Kidney (tissue), 14 donors: ENCODE measurements around the gene ERC2. TPM values are rescaled to one million over a fixed set of nuclear protein-coding genes. Genes with fewer than 3 reads are reported as not detected.

ENCODE experiments used
- DNase-seq, 5 donors: peaks; one replicate each; pipeline ENCODE4 v3.0.0-alpha.2; 2013 to 2020
- FAIRE-seq: peaks from 2 replicates; lab custom pipeline; 2012; peaks lifted over from hg19 to GRCh38; lab: Jason Lieb, UNC
- H3K27ac ChIP-seq, 2 donors: one replicate each; pipeline ENCODE4 v1.7.0; 2013; ENCODE audit warnings: low read depth in 2 of 2, low read length in 2 of 2, inconsistent platforms in 1 of 2
- H3K27me3 ChIP-seq: one replicate; pipeline ENCODE4 v1.7.1; 2013; ENCODE audit warnings: low read length, inconsistent platforms; ENCODE audit not compliant: control insufficient read depth, insufficient read depth
- H3K36me3 ChIP-seq, 3 donors: one replicate each; pipeline versions ENCODE4 v1.7.0 to v1.7.1; 2013; ENCODE audit warnings: low read length in 3 of 3, control low read depth in 1 of 3, inconsistent platforms in 1 of 3; ENCODE audit not compliant: insufficient read depth in 3 of 3, control insufficient read depth in 2 of 3
- H3K4me1 ChIP-seq, 3 donors: one replicate each; pipeline versions ENCODE4 v1.7.0 to v1.7.1; 2013; ENCODE audit warnings: low read length in 3 of 3, inconsistent platforms in 1 of 3, low read depth in 1 of 3; ENCODE audit not compliant: control insufficient read depth in 2 of 3, insufficient read depth in 2 of 3
- H3K4me3 ChIP-seq, 3 donors: one replicate each; pipeline versions ENCODE4 v1.7.0 to v1.8.1; 2013; ENCODE audit warnings: low read length in 3 of 3, control low read depth in 1 of 3, inconsistent platforms in 1 of 3
- H3K9ac ChIP-seq, 3 donors: one replicate each; pipeline versions ENCODE4 v1.7.0 to v1.7.1; 2013; ENCODE audit warnings: low read length in 3 of 3, control low read depth in 1 of 3, inconsistent platforms in 1 of 3
- H3K9me3 ChIP-seq, 3 donors: one replicate each; pipeline versions ENCODE4 v1.7.0 to v1.7.1; 2013; ENCODE audit warnings: low read length in 3 of 3, control low read depth in 1 of 3, inconsistent platforms in 1 of 3; ENCODE audit not compliant: control insufficient read depth in 2 of 3, insufficient read depth in 1 of 3
- CTCF ChIP-seq: IDR thresholded peaks from 3 replicates; pipeline ENCODE4 v1.5.1; 2012; ENCODE audit warnings: mild to moderate bottlenecking, moderate library complexity, borderline replicate concordance; ENCODE audit not compliant: insufficient read depth; ENCODE audit errors: extremely low read depth
- intact Hi-C: fragments of 100-400 bp; cut with DNase I; formaldehyde crosslinking; loops from one replicate; pipeline ENCODE4 v1.11.1; 2022
- polyA plus RNA-seq: library from polyadenylated mRNA; stranded (reverse); fragments of 350-450 nt; fragmentation: Illumina TruSeq; extraction: RNeasy Lipid Tissue Mini Kit (QIAGEN cat#74804); gene quantifications from one replicate; pipeline ENCODE4 v1.2.3, GENCODE V29; 2014; ENCODE audit warnings: low read depth, low replicate concordance; ENCODE audit not compliant: insufficient read depth
- total RNA-seq: library from RNA; stranded (reverse); fragmentation: NEBNext Ultra II Directional; extraction: Animal tissue kit (Norgen Biotek cat#: 25700); gene quantifications from one replicate; pipeline ENCODE4 v1.2.1, GENCODE V29; 2021
- donor health status: control.
- donor health status: control.
- donor health status: control.
- donor health status: control.
- donor health status: control.
- donor health status: DM: yes; HTN: yes; CAD: no.
- donor health status: Normal renal cell carcinoma (clear cell type).

ERC2 gene
- total and polyA plus RNA-seq, 2 donors from 2014 or later, result 0.92 to 3.8 TPM

GRCh38 chr3:55616803-55617202 lies 851.5 kb downstream of the ERC2 start:
- no peaks in the 10 kb centered on the region for H3K4me1 ChIP-seq
- H3K27me3 ChIP-seq, result no peaks in the 10 kb centered on the region
- no peak overlapping the region for H3K4me3 ChIP-seq
- H3K27ac ChIP-seq, result no peak overlapping the region
- DNase-seq (no peak), FAIRE-seq (no peak)
- no peak overlapping the region for H3K9ac ChIP-seq
- TF ChIP-seq CTCF, result no peak
- intact Hi-C loops, result no loop called here
- no peaks in the 10 kb centered on the region for H3K9me3 ChIP-seq
- H3K36me3 ChIP-seq, result no peaks in the 10 kb centered on the region

- Histone ChIP-seq H3K27me3 (no peaks in the 10 kb centered on the region), H3K27ac (no peak overlapping the region), H3K36me3 (no peaks in the 10 kb centered on the region), H3K9ac (no peak overlapping the region), H3K4me3 (no peak overlapping the region), H3K4me1 (no peaks in the 10 kb centered on the region), H3K9me3 (no peaks in the 10 kb centered on the region)
- FAIRE-seq, result no peak
- no peak for TF ChIP-seq CTCF
- intact Hi-C loops, result no loop called here
- DNase-seq, result no peak
Measured at GRCh38 chr3:55615694-55616295, 852.5 kb downstream of the ERC2 start.

GRCh38 chr3:55615039-55615693 lies 853.1 kb downstream of the ERC2 start:
- no peak overlapping the region for H3K4me3 ChIP-seq
- DNase-seq, result no peak
- intact Hi-C loops, result no loop called here
- no peaks in the 10 kb centered on the region for H3K36me3 ChIP-seq
- H3K27me3 ChIP-seq, result no peaks in the 10 kb centered on the region
- FAIRE-seq, result no peak
- no peaks in the 10 kb centered on the region for H3K9me3 ChIP-seq
- H3K9ac ChIP-seq, result no peak overlapping the region
- H3K4me1 ChIP-seq, result no peaks in the 10 kb centered on the region
- no peak overlapping the region for H3K27ac ChIP-seq
- no peak for TF ChIP-seq CTCF
